Muscle of leg (tissue), 11 donors: ENCODE data around the gene BIK. TPM values are rescaled to one million over a fixed set of nuclear protein-coding genes. Genes with fewer than 3 reads are reported as not detected.

Experiments
- DNase-seq: peaks from one replicate; pipeline ENCODE4 v3.0.0; 2013
- H3K27ac ChIP-seq: one replicate; pipeline ENCODE4 v1.5.1; 2013; ENCODE audit warnings: mild to moderate bottlenecking, low read length, control low read depth
- H3K27me3 ChIP-seq: one replicate; pipeline ENCODE4 v1.6.1; 2013; ENCODE audit warnings: low read length; ENCODE audit not compliant: control insufficient read depth, insufficient read depth
- H3K36me3 ChIP-seq: one replicate; pipeline ENCODE4 v1.6.1; 2013; ENCODE audit warnings: low read length; ENCODE audit not compliant: control insufficient read depth, insufficient read depth
- H3K4me1 ChIP-seq: one replicate; pipeline ENCODE4 v1.6.1; 2013; ENCODE audit warnings: low read length; ENCODE audit not compliant: control insufficient read depth, insufficient read depth
- H3K4me3 ChIP-seq: one replicate; pipeline ENCODE4 v1.5.1; 2013; ENCODE audit warnings: low read length, control low read depth
- H3K9me3 ChIP-seq: replicated peaks from 2 replicates; pipeline ENCODE4 v1.6.1; 2013; ENCODE audit warnings: low read depth, low read length; ENCODE audit not compliant: control insufficient read depth
- WGBS: methylation state at CpG from one replicate; pipeline ENCODE4 v1.1.5; 2013; ENCODE audit warnings: missing lambda C conversion rate; ENCODE audit not compliant: insufficient coverage; 5-methylcytosine and 5-hydroxymethylcytosine counted together
- polyA plus RNA-seq, 8 donors: library from polyadenylated mRNA; unstranded; fragments of 120-200 nt; gene quantifications; one replicate each; pipeline versions ENCODE4 v1.2.1 to v1.2.3, GENCODE V29; 2013; ENCODE audit warnings: inconsistent platforms in 1 of 8, low replicate concordance in 1 of 8; ENCODE audit not compliant: insufficient read length in 8 of 8, insufficient read depth in 1 of 8
- total RNA-seq: library from RNA; stranded (reverse); fragments of 120-200 nt; gene quantifications from one replicate; pipeline ENCODE4 v1.2.4, GENCODE V29; 2013

Gene BIK
- total and polyA plus RNA-seq, 9 donors = 0.11 to 0.28 (median 0.16) TPM; not detected in 4

- H3K4me1 ChIP-seq = peaks cover 4% of the 10 kb centered on the region
- H3K27me3 ChIP-seq = no peaks in the 10 kb centered on the region
- no peaks in the 10 kb centered on the region for H3K9me3 ChIP-seq
- 53% methylated on average over 18 of the region's 25 CpGs for WGBS
- peaks cover 59% of the 10 kb centered on the region for H3K36me3 ChIP-seq
- no peak overlapping the region for H3K27ac ChIP-seq
- H3K4me3 ChIP-seq = no peak overlapping the region
- DNase-seq = no peak
Observed at GRCh38 chr22:43168471-43169309, 58.1 kb downstream of the BIK start.

GRCh38 chr22:43169310-43170130, 59.0 kb downstream of the BIK start:
- peaks cover 67% of the 10 kb centered on the region for H3K36me3 ChIP-seq
- H3K4me3 ChIP-seq = no peak overlapping the region
- no peaks in the 10 kb centered on the region for H3K4me1 ChIP-seq
- no peak overlapping the region for H3K27ac ChIP-seq
- H3K9me3 ChIP-seq = no peaks in the 10 kb centered on the region
- H3K27me3 ChIP-seq = no peaks in the 10 kb centered on the region
- WGBS = 88% methylated on average over 18 of the region's 23 CpGs
- DNase-seq = no peak

- peaks cover 72% of the 10 kb centered on the region for H3K36me3 ChIP-seq
- 92% methylated on average over 5 of the region's 9 CpGs for WGBS
- no peak for DNase-seq
- H3K27me3 ChIP-seq = no peaks in the 10 kb centered on the region
- no peak overlapping the region for H3K4me3 ChIP-seq
- no peaks in the 10 kb centered on the region for H3K9me3 ChIP-seq
- H3K4me1 ChIP-seq = no peaks in the 10 kb centered on the region
- no peak overlapping the region for H3K27ac ChIP-seq
Observed at GRCh38 chr22:43170131-43170480, 59.6 kb downstream of the BIK start.

- H3K36me3 ChIP-seq = peaks cover 76% of the 10 kb centered on the region
- 87% methylated on average over 7 of the region's 14 CpGs for WGBS
- H3K4me1 ChIP-seq = no peaks in the 10 kb centered on the region
Observed at GRCh38 chr22:43171019-43171491, 60.5 kb downstream of the BIK start.

GRCh38 chr22:43171607-43172006, 61.1 kb downstream of the BIK start:
- Histone ChIP-seq H3K36me3 (peaks cover 74% of the 10 kb centered on the region), H3K9me3 (no peaks in the 10 kb centered on the region), H3K4me3 (no peak overlapping the region), H3K4me1 (no peaks in the 10 kb centered on the region), H3K27me3 (no peaks in the 10 kb centered on the region), H3K27ac (no peak overlapping the region)
- no peak for DNase-seq
- 87% methylated on average over 10 of the region's 12 CpGs for WGBS

More at GRCh38 chr22:43171019-43171491, 60.5 kb downstream of the BIK start:
- no peaks in the 10 kb centered on the region for H3K27me3 ChIP-seq
- no peaks in the 10 kb centered on the region for H3K9me3 ChIP-seq
- no peak overlapping the region for H3K27ac ChIP-seq
- H3K4me3 ChIP-seq = no peak overlapping the region
- DNase-seq = no peak

GRCh38 chr22:43172191-43172590, 61.6 kb downstream of the BIK start:
- DNase-seq = no peak
- H3K9me3 ChIP-seq = no peaks in the 10 kb centered on the region
- H3K27me3 ChIP-seq = no peaks in the 10 kb centered on the region
- 94% methylated on average over 17 of the region's 19 CpGs for WGBS
- no peaks in the 10 kb centered on the region for H3K4me1 ChIP-seq
- H3K27ac ChIP-seq = no peak overlapping the region
- H3K4me3 ChIP-seq = no peak overlapping the region
- peaks cover 73% of the 10 kb centered on the region for H3K36me3 ChIP-seq

GRCh38 chr22:43173566-43173965, 63.0 kb downstream of the BIK start:
- Histone ChIP-seq H3K27me3 (no peaks in the 10 kb centered on the region), H3K27ac (no peak overlapping the region), H3K4me3 (no peak overlapping the region), H3K36me3 (peaks cover 73% of the 10 kb centered on the region), H3K9me3 (no peaks in the 10 kb centered on the region), H3K4me1 (no peaks in the 10 kb centered on the region)
- 93% methylated on average over 8 of the region's 9 CpGs for WGBS
- DNase-seq = no peak

GRCh38 chr22:43173976-43174720, 63.6 kb downstream of the BIK start:
- 94% methylated on average over 38 of the region's 39 CpGs for WGBS
- Histone ChIP-seq H3K36me3 (peaks cover 73% of the 10 kb centered on the region), H3K4me3 (no peak overlapping the region), H3K9me3 (no peaks in the 10 kb centered on the region), H3K27me3 (no peaks in the 10 kb centered on the region), H3K4me1 (no peaks in the 10 kb centered on the region), H3K27ac (no peak overlapping the region)
- no peak for DNase-seq

GRCh38 chr22:43174941-43175531, 64.5 kb downstream of the BIK start:
- 82% methylated on average over 6 of the region's 9 CpGs for WGBS
- Histone ChIP-seq H3K27me3 (no peaks in the 10 kb centered on the region), H3K27ac (no peak overlapping the region), H3K4me3 (no peak overlapping the region), H3K4me1 (no peaks in the 10 kb centered on the region), H3K36me3 (peaks cover 72% of the 10 kb centered on the region), H3K9me3 (no peaks in the 10 kb centered on the region)
- DNase-seq = no peak
